Mammary epithelial cell (primary cell): ENCODE results near the gene USP54.

Source experiments
- EZH2 ChIP-seq: IDR thresholded peaks from 2 replicates; pipeline ENCODE4 v1.6.1; 2012; ENCODE audit warnings: low read length, inconsistent platforms, borderline replicate concordance
- TF ChIP-seq, protein P1 (sequence below), 2 donors: IDR thresholded peaks in 1 of 2; conservative IDR thresholded peaks in 1 of 2; 2 replicates each; pipeline ENCODE4 v1.5.1; 2011 to 2012; ENCODE audit warnings: inconsistent platforms in 2 of 2, low read length in 2 of 2, mild to moderate bottlenecking in 2 of 2, control low read depth in 1 of 2, low read depth in 1 of 2; ENCODE audit not compliant: insufficient read depth in 1 of 2; ENCODE audit errors: extremely low read depth in 1 of 2

DNA sequence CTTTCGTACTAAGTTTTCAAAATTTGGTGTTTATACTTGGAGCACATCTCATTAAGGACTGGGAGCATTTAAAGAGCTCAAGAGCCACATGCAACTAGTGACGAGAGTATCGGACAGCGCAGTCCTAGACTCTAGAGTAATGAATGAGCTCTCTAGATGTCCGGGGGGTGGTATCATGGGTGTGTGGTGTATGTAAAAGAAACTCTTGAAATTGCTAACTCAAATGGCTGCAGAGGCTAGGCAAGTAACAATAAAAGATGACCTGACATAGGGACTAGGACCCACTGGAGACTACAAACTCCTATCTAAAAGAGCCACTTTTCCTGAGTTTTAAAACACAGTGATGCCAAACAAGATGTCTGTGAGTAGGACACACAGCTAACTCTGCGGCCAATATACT is 36.2 kb upstream of the USP54 start:
- no peak for TF ChIP-seq EZH2
- TF ChIP-seq, protein P1, sequence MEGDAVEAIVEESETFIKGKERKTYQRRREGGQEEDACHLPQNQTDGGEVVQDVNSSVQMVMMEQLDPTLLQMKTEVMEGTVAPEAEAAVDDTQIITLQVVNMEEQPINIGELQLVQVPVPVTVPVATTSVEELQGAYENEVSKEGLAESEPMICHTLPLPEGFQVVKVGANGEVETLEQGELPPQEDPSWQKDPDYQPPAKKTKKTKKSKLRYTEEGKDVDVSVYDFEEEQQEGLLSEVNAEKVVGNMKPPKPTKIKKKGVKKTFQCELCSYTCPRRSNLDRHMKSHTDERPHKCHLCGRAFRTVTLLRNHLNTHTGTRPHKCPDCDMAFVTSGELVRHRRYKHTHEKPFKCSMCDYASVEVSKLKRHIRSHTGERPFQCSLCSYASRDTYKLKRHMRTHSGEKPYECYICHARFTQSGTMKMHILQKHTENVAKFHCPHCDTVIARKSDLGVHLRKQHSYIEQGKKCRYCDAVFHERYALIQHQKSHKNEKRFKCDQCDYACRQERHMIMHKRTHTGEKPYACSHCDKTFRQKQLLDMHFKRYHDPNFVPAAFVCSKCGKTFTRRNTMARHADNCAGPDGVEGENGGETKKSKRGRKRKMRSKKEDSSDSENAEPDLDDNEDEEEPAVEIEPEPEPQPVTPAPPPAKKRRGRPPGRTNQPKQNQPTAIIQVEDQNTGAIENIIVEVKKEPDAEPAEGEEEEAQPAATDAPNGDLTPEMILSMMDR (conservative IDR thresholded peaks at IDR 0.05 in 1 of 2, IDR thresholded peaks at IDR 0.05 in 1 of 2; ENCODE audit: extremely low read depth in 1 of 2, insufficient read depth in 1 of 2, low read depth in 1 of 2, low read length in 2 of 2) = no peak
